HG03095 (cell line): Measurements from ENCODE around the gene NXT2.
"Not testable (repeated sequence)": the region's sequence is repeated elsewhere in the genome, so short reads cannot be mapped to it uniquely, and the experiment has no call there.

Experiments used
- ATAC-seq: cut with Tn5 transposase; IDR thresholded peaks from one replicate; pipeline ENCODE4 v1.9.1; 2021; ENCODE audit warnings: moderate library complexity; ENCODE audit not compliant: unreplicated experiment

NXT2 gene

DNA sequence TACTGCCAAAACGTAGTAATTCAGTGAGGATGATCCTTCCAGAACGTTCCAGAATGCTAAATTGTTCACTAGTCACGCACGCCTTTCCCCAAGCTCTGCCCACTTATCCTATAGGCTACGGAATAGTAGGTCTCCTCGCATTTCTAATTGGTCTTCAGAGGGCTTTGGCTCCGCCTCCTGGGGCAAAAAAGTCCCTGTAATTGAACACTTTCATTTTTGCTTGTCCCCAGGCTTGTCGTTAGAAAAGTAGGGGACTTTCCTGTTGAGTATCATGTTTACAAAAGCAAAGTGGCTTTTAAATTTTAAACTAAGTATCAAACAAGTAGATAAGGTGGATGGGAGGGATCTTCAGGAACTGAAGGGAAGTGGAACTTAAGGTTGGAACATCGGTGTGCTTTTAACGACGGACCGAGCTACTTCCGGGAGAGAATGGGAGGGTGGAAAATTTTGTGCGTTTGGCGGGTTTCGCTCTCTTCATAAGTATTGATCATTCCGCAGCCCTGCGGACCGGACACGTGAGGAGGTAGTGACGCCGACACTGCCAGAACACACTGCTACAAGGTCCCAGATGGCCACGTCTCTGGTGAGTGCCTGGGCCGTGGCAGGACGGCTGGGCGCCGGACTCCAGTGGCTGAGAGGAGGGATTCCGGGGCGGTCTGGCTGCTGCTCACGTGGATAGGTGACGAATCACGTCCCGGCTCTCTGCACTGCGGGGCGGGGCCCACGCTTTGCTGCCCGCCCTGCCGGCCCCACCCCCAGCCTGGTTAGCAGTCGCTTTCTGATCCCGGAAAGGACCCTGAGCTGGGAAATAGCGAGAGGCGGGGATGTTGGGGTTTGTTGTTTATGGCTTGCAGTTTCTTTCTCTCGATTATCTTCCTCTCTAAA, at the start of gene NXT2:
NXT2 (plus strand) TSS at position 406 of the 885 bp plus-strand sequence; CDS start at position 569, 163 bp downstream.
- peak; percentile 96 for ATAC-seq

DNA sequence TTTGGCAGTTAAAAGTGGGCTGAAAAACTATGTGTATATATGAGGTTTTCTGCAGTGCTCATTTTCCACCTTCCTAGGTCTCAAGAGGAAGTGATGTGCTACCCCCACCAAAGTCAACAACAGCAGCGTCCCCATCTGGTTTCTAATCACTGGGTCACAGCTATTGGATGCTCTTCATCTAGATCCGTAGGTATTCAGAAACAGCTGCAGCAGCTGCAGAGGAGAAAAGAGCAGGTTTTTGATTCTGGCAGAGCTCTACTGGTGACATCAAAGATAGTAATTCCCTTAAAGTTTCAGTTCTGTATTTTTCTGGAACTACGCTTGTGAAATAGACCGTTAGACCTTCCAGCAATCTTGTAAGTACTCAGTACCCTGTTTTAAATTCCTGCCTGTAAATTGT, 49.0 kb upstream of the NXT2 start:
- ATAC-seq: no peak

DNA sequence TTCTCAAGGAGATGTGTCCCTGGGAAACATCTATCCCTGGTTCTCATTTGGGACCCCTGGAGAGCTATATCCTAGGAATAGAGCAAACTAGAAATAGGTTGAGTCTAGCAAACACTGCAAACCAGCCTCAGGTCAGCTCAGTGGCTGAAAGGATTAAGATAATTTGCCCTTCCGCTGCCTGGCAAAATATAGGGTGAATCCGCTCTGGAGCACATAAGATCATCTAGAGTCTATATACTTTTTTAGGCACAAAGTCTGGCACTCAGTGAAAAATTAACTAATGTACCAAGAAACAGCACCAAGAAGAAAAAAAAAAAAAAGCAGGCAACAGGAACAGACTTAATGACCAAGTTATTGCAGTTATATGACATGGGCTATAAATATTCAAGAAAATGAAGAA, 47.5 kb upstream of the NXT2 start:
- no peak for ATAC-seq

DNA sequence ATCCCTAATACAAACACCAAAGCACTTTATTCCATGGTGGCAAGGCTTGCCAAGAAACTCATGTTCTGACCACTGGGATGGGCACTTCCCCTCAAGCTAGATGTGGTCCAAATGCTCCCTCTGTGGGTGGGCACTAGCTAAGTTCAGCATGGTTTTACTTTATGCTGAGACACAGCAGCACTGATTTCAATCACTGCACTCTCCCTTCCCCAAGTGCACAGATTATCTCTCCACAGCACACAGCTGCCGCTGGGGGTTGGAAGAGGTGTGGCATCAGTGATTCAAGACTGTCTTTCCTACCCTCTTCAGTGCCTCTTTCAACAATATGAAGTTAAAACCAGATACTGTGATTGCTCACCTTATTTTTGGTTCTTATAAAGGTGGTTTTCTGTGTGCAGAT, 38.2 kb upstream of the NXT2 start:
- ATAC-seq: no peak

DNA sequence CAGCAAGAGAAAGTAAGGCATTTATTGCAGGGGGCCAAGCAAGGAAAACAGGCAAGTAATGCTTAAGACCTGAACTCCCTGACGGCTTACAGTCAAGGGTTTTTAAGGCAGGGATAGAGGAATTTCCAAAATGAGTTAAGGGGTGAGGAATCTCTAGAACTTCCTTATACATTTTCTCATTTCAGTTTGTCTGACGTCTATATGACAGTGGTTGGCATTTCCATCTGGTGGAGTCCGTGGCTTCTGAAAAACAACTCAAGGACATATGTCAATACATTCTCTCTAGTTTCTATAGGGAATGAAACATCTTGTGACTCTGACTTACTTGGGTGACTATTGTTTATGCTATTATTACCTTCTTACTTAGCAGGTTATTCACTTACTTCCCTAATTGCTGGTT, 35.5 kb upstream of the NXT2 start:
- no peak for ATAC-seq

DNA sequence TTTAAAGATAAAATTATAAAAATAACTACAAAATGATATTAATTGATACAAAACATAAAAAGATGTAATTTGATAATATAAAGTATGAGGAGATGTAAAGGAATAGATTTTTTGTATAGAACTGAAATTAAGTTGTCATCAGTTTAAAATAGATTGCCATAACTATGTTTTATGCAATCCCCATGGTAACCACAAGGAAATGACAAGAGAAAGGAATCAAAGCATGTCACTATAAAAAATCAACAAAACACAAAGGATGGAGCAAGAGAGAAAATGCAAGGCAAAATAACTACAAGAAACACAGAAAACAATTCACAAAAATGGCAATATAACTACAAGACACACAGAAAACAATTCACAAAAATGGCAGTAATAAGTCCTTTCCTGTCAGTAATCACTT, 27.7 kb upstream of the NXT2 start:
- ATAC-seq: no peak

DNA sequence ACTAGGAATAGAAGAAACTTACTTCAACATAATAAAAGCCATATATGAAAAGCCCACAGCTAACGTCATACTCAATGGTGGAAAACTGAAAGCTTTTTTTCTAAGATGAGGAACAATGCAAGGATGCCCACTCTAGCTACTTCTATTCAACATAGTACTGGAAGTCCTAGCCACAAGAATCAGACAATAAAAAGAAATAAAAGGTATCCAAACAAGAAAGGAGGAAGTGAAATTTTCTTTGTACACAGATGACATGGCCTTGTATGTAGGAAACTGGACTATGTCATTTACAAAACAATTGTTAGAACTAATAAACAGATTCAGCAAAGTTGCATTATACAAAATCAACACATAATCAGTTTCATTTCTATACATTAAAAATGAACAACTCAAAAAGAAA, 25.5 kb upstream of the NXT2 start:
- no peak for ATAC-seq

DNA sequence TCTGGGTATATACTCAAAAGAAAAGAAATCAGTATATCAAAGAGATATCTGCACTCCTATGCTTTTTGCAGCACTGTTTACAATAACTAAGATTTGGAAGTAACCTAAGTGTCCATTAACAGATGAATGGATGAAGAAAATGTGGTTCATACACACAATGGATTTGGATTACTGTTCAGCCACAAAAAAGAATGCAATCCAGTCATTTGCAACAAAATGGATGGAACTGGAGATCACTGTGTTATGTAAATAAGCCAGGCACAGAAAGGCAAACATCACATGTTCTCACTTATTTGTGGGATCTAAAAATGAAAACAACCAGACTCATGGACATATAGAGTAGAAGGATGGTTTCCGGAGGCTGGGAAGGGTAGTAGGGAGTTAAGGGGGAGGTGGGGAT, 17.6 kb upstream of the NXT2 start:
- no peak for ATAC-seq

DNA sequence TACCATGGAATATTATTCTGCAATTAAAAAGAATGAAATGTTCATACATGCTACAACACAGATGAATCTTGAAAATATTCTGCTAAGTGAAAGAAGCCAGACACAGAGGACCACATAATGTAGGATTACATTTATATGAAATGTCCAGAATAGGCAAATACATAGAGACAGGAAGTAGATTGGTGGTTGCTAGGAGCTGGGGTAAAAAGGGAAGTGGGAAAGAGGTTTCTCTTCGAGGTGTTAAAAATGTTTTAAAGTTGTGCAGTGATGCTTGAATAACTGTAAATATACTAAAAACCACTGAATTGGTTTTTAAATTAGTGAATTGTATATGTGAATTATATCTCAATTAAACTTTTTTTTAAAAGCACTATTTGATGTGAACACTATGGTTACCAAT, 3.6 kb upstream of the NXT2 start:
- no peak for ATAC-seq

DNA sequence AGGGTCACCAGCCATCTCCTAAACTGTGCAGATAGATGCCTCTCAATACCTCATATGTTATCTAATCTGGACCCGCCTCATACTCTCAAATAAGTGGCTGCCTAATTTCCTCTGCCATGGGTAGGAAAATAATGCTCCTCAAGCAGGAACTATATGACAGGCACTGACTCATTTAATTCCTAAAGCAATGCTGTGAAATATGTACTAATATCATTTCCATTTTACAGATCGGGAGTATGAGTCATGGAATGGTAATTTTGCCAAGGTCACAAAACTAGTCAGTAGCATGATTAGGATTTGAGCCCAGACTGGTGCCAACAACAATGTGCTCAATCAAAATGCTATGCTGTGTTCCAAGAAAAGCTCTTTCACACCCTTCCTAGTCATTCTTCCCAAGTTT, 3.0 kb upstream of the NXT2 start:
- ATAC-seq: no peak

DNA sequence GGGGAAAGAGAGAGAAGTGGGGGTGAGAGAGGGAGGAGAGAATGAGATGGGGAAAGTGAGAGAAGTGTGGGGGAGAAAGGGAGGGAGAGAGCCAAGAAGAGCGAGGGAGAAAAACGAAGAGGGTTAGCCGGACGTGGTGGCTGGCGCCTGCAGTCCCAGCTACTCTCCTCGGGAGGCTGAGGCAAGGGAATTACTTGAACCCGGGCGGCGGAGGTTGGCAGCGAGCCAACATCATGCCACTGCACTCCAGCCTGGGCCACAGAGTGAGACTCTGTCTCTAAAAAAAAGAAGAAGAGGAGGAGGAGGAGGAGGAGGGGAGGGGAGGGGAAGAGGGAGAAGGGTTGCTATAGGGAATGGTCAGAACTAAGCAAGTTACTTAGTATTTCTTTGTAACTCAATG, 1.7 kb upstream of the NXT2 start:
- ATAC-seq: no peak

DNA sequence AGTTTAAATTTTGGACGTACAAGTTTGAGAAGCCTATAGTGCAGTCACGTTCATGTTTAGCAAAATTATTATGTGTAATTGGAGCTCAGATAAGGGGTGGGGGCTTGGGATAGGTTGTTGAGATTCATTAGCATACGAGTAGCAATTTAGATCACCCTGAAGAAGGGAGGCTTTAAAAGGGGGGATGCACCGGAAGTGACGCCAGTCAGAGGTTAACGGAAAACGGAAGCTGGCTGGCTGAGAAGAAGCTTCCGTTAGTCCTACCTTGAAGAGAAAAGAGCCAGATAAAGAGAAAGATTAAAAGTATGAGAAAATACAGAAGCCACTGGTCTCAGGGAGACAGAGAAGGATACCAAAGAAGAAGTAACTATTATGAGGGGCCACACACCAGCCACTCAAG, 1.1 kb upstream of the NXT2 start:
- no peak for ATAC-seq

DNA sequence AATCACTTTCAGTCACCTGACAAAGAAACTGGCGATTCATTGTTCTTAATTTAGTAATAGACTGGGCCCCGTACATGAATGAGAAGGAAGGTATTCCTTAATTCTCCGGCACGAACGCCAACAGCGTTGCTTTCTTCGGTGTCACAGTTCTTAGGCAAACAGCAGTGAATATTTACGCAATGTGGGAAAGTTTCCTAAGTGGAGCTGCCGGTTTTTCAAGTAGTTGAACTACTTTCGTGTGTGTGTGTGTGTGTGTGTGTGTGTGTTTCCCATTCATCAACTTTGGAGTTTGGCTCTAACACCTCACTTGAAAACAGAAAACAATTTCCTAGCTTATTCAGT, 651 bp downstream of the NXT2 start:
- no peak for ATAC-seq

DNA sequence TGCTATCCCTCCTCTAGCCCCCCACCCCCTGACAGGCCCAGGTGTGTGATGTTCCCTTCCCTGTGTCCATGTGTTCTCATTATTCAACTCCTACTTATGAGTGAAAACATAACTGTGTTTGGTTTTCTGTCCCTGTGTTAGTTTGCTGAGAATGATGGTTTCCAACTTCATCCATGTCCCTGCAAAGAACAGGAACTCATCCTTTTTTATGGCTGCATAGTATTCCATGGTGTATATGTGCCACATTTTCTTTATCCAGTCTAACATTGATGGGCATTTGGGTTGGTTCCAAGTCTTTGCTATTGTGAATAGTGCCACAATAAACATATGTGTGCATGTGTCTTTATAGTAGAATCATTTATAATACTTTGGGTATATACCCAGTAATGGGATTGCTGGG, 2.4 kb downstream of the NXT2 start:
- ATAC-seq: not testable (repeated sequence)

DNA sequence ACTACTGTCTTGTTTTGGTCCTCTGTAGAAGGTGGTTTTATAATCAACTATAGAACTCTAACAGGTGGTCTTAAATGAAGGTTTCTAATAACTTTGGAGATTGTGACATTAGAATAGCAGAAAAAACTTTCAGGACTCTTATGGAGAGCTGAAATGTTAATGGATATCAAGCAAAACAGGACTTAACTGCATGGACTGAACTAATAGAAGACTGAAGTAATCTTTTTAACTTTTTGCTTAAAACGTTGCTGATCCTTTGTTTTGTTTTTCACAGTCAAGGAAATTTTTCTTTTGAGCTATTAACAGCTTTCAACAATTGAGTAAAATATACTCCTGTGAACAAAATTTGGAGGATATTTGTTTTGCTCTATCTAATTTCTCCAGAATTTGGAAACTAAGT, 17.2 kb downstream of the NXT2 start:
- ATAC-seq: no peak

DNA sequence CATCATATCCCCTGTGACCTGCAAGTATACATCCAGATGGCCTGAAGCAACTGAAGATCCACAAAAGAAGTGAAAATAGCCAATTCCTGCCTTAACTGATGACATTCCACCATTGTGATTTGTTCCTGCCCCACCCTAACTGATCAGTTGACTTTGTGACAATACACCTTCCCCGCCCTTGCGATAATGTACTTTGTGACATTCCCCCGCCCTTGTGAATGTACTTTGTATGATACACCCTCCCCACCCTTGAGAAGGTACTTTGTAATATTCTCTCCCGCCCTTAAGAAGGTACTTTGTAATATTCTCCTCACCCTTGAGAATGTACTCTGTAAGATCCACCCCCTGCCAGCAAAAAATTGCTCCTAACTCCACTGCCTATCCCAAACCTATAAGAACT, 39.4 kb downstream of the NXT2 start:
- not testable (repeated sequence) for ATAC-seq

DNA sequence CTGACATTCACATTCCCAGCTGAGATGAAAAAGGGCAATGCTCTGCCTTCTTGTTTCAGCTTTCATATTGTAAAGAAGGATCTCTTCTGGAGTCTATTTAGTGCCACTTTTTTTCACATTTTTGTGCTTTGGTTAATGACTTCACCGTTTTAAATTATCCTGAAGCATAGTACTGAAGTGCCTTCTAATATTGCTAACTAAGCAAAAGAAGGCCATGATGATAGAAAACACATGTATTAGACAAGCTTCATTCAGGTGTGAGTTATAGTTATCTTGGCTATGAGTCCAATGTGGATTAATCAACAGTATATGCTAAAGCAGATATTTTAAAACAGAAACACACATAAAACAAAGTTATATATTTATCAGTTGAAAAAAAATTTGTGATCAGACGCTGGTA, 40.4 kb downstream of the NXT2 start:
- no peak for ATAC-seq

DNA sequence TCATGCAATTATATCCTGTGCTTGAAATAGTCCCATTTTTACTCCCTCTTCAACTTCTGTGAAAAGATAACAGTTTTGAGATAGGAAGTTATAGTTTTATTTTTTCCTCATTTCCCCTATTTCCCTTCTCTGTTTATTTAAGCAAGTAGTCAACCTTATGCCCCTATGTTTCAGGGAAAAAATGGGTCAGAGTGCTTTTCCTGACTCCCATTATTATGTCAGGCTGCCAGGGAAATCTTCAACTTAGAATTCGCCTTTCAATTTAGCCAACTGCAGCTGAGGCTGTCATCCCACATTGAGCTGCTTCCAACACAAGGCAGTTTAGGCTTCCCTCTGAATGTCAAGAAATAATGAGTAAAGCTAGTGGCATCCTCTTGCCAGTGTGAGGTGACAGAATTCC, 42.3 kb downstream of the NXT2 start:
- no peak for ATAC-seq

DNA sequence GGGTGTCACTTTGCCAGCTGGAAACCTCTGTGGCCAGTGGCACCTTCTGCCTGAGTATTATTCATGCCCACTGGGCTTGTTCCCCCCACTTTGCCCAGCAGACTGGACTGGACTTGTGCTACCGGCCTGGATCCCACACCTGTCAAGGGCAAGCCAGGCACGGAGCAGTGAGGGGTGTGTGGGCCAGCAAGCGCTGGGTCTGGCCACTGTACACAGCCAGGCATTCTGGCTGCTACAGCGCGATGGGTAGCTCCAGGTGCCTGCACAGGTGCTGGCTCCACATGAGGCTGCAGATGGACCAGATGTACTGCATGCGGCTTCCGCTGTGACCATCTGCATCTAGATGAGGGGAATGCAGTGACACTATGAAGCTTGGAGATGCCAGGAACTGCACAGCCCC, 48.8 kb downstream of the NXT2 start:
- no peak for ATAC-seq

DNA sequence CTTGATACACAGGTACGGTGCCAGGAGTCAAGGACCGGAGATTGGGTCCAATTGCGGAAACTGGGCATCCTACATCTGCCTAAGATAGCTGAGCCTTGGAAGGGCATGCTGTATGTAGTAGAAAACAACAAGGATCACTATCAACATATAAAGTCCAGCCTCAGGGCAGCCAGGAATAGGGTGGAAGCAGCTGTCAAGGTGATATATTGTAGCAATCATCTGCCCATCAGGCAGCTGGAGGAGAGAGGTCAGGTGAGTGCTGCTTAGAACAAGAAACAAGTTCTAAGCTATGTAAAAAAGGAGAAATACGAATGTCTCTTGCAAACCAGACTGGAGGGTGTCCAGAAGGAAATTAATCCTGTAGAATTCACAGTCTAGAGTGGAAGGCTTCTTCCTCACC, 53.5 kb downstream of the NXT2 start:
- no peak for ATAC-seq
